Measurements from ENCODE around the gene SELE. TPM values are rescaled to one million over a fixed set of nuclear protein-coding genes. Genes with fewer than 3 reads are reported as not detected.

The SELE gene
- total RNA-seq, 2 donors from 2014 or later: 0.11 to 0.94 TPM

GRCh38 chr1:169729991-169730390 is 3.9 kb downstream of the SELE start:
- Histone ChIP-seq H3K36me3 (no peaks in the 10 kb centered on the region), H3K27me3 (no peaks in the 10 kb centered on the region), H3K9me3 (no peaks in the 10 kb centered on the region), H3K27ac (no peak overlapping the region), H3K4me3 (no peak overlapping the region), H3K4me1 (no peaks in the 10 kb centered on the region)
- TF ChIP-seq, protein P1, sequence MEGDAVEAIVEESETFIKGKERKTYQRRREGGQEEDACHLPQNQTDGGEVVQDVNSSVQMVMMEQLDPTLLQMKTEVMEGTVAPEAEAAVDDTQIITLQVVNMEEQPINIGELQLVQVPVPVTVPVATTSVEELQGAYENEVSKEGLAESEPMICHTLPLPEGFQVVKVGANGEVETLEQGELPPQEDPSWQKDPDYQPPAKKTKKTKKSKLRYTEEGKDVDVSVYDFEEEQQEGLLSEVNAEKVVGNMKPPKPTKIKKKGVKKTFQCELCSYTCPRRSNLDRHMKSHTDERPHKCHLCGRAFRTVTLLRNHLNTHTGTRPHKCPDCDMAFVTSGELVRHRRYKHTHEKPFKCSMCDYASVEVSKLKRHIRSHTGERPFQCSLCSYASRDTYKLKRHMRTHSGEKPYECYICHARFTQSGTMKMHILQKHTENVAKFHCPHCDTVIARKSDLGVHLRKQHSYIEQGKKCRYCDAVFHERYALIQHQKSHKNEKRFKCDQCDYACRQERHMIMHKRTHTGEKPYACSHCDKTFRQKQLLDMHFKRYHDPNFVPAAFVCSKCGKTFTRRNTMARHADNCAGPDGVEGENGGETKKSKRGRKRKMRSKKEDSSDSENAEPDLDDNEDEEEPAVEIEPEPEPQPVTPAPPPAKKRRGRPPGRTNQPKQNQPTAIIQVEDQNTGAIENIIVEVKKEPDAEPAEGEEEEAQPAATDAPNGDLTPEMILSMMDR (IDR thresholded peaks at IDR 0.05): no peak
- no peak for DNase-seq (ENCODE audit: low spot score)

DNA sequence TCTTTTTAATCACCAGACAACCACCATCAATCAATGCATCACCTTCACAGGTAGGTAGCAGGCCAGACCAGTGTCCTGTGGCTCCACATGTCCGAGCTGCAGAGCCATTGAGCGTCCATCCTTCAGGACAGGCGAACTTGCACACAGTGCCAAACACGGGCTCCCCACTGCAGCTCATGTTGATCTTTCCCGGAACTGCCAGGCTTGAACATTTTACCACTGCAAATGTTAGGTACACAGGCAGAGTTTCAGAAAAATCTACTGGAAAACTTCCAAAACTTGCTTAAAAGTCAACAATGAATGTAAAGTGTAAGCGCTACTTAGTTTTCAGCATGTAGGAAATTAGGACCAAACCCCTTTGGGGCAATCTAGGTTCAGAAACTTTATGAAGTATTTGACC is 6.6 kb downstream of the SELE start:
- Histone ChIP-seq H3K4me1 (no peaks in the 10 kb centered on the region), H3K27ac (no peak overlapping the region), H3K27me3 (no peaks in the 10 kb centered on the region), H3K9me3 (no peaks in the 10 kb centered on the region), H3K4me3 (no peak overlapping the region), H3K36me3 (no peaks in the 10 kb centered on the region)
- no peak for DNase-seq (ENCODE audit: low spot score)
- TF ChIP-seq, protein P1 (IDR thresholded peaks at IDR 0.05): no peak

DNA sequence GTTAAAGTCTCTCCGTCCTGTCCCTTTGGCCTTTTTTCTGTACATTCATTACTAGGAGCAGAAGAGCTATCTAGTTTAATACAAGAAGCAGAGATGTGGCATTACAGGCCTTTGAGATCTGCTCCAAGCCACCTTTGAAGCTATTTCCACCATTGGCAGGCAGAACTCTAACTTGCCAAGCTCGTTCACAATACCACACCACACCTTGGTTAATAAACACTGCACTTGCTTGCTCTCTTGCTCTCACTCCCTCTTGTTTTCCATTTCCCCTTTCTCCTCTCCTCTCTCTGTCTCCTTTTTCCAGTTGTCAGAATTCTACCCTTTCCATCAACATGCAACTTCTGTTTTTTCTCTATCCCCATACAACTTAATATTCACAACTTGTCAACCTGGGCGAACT is 7.0 kb downstream of the SELE start:
- TF ChIP-seq, protein P1 (IDR thresholded peaks at IDR 0.05): no peak
- H3K27me3 ChIP-seq: no peaks in the 10 kb centered on the region
- H3K27ac ChIP-seq: no peak overlapping the region
- no peaks in the 10 kb centered on the region for H3K4me1 ChIP-seq
- no peak for DNase-seq (ENCODE audit: low spot score)
- H3K9me3 ChIP-seq: no peaks in the 10 kb centered on the region
- no peaks in the 10 kb centered on the region for H3K36me3 ChIP-seq
- H3K4me3 ChIP-seq: no peak overlapping the region

GRCh38 chr1:169725930-169726329 is 7.9 kb downstream of the SELE start:
- Histone ChIP-seq H3K27ac (no peak overlapping the region), H3K36me3 (no peaks in the 10 kb centered on the region), H3K4me1 (no peaks in the 10 kb centered on the region), H3K27me3 (no peaks in the 10 kb centered on the region), H3K9me3 (no peaks in the 10 kb centered on the region), H3K4me3 (no peak overlapping the region)
- TF ChIP-seq, protein P1 (IDR thresholded peaks at IDR 0.05): no peak
- DNase-seq (ENCODE audit: low spot score): no peak

DNA sequence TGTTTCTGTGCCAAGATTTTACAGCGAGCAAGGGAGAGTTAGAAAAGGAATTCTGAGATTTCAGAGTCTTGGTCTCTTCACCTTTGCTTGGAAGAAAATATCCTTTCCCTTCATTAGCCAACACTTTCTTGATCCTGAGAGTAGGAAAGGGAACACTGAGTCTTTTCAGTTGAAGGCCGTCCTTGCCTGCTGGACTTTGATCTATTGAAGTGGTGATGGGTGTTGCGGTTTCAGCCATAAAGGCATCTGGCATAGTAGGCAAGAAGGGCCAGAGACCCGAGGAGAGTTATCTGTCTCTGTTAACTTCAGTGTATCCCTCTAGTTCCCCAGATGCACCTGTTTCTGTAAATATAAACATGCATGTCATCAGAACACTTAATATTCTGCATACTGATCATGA is 9.7 kb downstream of the SELE start:
- no peaks in the 10 kb centered on the region for H3K4me1 ChIP-seq
- TF ChIP-seq, protein P1 (IDR thresholded peaks at IDR 0.05): no peak
- no peak overlapping the region for H3K27ac ChIP-seq
- H3K4me3 ChIP-seq: no peak overlapping the region
- no peaks in the 10 kb centered on the region for H3K27me3 ChIP-seq
- H3K9me3 ChIP-seq: no peaks in the 10 kb centered on the region
- no peak for DNase-seq (ENCODE audit: low spot score)
- H3K36me3 ChIP-seq: no peaks in the 10 kb centered on the region

- Histone ChIP-seq H3K27ac (no peak overlapping the region), H3K4me3 (no peak overlapping the region), H3K36me3 (no peaks in the 10 kb centered on the region), H3K27me3 (no peaks in the 10 kb centered on the region), H3K9me3 (no peaks in the 10 kb centered on the region), H3K4me1 (no peaks in the 10 kb centered on the region)
- no peak for DNase-seq (ENCODE audit: low spot score)
- TF ChIP-seq, protein P1 (IDR thresholded peaks at IDR 0.05): no peak
These were observed 10.1 kb downstream of the SELE start for GRCh38 chr1:169723763-169724162.

Measured in right atrium auricular region (tissue), 2 donors.